Tibial nerve (tissue), 4 donors: Measurements from ENCODE around the gene RPS6KL1. TPM values are rescaled to one million over a fixed set of nuclear protein-coding genes. Genes with fewer than 3 reads are reported as not detected.

Experiments
- DNase-seq, 2 donors: peaks; one replicate each; pipeline ENCODE4 v3.0.0-alpha.2; 2019; ENCODE audit warnings: low spot score in 2 of 2
- H3K27ac ChIP-seq, 4 donors: fragments of 200-600 bp; sonication (generic) in 3 of 4; one replicate each; pipeline ENCODE4 v1.5.1; 2017 to 2019; ENCODE audit warnings: mild to moderate bottlenecking in 1 of 4
- H3K27me3 ChIP-seq, 2 donors: fragments of 200-600 bp; sonication (generic) in 1 of 2; one replicate each; pipeline versions ENCODE4 v1.5.1 to v1.6.0; 2017 to 2019
- H3K36me3 ChIP-seq, 3 donors: fragments of 200-600 bp; sonication (generic); one replicate each; pipeline ENCODE4 v1.5.1; 2018 to 2019
- H3K4me1 ChIP-seq, 4 donors: fragments of 200-600 bp; sonication (generic) in 3 of 4; one replicate each; pipeline ENCODE4 v1.5.1; 2017 to 2019
- H3K4me3 ChIP-seq, 4 donors: fragments of 200-600 bp; sonication (generic) in 3 of 4; one replicate each; pipeline ENCODE4 v1.5.1; 2017 to 2019; ENCODE audit warnings: mild to moderate bottlenecking in 1 of 4, moderate library complexity in 1 of 4
- H3K9me3 ChIP-seq, 4 donors: fragments of 200-600 bp; sonication (generic) in 3 of 4; one replicate each; pipeline ENCODE4 v1.5.1; 2017 to 2019
- EP300 ChIP-seq, 2 donors: sonication (generic); formaldehyde crosslinking; IDR thresholded peaks; one replicate each; pipeline ENCODE4 v1.6.1; 2017; ENCODE audit warnings: antibody characterized with exemption in 2 of 2, mild to moderate bottlenecking in 1 of 2
- POLR2A ChIP-seq, 2 donors: fragments of 450-650 bp; IDR thresholded peaks; one replicate each; pipeline ENCODE4 v1.6.1; 2017; ENCODE audit warnings: antibody characterized with exemption in 2 of 2, mild to moderate bottlenecking in 2 of 2, moderate library complexity in 2 of 2
- WGBS, 2 donors: methylation state at CpG; one replicate each; pipeline ENCODE4 v1.1.5; 2018; 5-methylcytosine and 5-hydroxymethylcytosine counted together
- total RNA-seq, 4 donors: library from RNA; depleted of rRNA; stranded (reverse); fragments of >200 nt; gene quantifications; one replicate each; pipeline ENCODE4 v1.1.0, GENCODE V29; 2016
- TF ChIP-seq, protein P1 (sequence below), 5 experiments: fragments of 200-600 bp in 3 of 5; fragments of 450-650 bp in 2 of 5; sonication (generic) in 3 of 5; IDR thresholded peaks; one replicate each; pipeline ENCODE4 v1.5.1; 2016 to 2019; ENCODE audit warnings: antibody characterized with exemption in 5 of 5, mild to moderate bottlenecking in 3 of 5, moderate library complexity in 2 of 5

The RPS6KL1 gene
- total RNA-seq, 4 donors from 2014 or later, result 2.0 to 20.7 (median 7.7) TPM

DNA sequence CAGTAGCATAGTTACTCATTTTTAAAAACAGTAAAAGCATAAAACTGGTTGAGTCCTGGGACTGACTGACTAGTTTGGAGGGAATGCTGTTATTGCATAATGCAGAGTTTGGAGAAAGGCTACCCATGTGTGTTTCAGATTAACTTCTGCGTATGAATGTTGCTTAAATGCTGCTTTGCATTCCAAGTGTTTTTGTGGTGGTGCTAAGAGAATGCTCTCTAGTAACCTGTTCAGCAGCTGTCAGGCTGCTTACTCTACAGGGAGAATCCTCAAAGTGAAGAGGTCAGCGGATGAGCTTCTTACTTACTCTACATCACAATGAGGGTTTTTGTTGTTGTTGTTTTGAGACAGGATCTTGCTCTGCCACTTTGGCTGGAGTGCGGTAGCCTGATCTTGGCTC is 37.1 kb downstream of the RPS6KL1 start:
- H3K9me3 ChIP-seq, result no peaks in the 10 kb centered on the region
- WGBS, 2 donors, result 40 to 42% methylated on average over 3 of the region's 3 CpGs
- H3K27ac ChIP-seq, result peak overlapping the region in 2 of 4 donors; percentile 62 to 67
- H3K27me3 ChIP-seq, result no peaks in the 10 kb centered on the region
- H3K4me1 ChIP-seq, result peaks cover 0 to 65% (median 37%) of the 10 kb centered on the region in 4 donors
- H3K4me3 ChIP-seq, result no peak overlapping the region
- H3K36me3 ChIP-seq, result peaks cover 0 to 29% (median 0%) of the 10 kb centered on the region in 3 donors
- peak in 1 of 2 donors; percentile 52 for DNase-seq
- TF ChIP-seq, protein P1, sequence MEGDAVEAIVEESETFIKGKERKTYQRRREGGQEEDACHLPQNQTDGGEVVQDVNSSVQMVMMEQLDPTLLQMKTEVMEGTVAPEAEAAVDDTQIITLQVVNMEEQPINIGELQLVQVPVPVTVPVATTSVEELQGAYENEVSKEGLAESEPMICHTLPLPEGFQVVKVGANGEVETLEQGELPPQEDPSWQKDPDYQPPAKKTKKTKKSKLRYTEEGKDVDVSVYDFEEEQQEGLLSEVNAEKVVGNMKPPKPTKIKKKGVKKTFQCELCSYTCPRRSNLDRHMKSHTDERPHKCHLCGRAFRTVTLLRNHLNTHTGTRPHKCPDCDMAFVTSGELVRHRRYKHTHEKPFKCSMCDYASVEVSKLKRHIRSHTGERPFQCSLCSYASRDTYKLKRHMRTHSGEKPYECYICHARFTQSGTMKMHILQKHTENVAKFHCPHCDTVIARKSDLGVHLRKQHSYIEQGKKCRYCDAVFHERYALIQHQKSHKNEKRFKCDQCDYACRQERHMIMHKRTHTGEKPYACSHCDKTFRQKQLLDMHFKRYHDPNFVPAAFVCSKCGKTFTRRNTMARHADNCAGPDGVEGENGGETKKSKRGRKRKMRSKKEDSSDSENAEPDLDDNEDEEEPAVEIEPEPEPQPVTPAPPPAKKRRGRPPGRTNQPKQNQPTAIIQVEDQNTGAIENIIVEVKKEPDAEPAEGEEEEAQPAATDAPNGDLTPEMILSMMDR (IDR thresholded peaks at IDR 0.05), result no peak
- TF ChIP-seq EP300 (IDR thresholded peaks at IDR 0.05), result peak in 1 of 2 donors; percentile 82

DNA sequence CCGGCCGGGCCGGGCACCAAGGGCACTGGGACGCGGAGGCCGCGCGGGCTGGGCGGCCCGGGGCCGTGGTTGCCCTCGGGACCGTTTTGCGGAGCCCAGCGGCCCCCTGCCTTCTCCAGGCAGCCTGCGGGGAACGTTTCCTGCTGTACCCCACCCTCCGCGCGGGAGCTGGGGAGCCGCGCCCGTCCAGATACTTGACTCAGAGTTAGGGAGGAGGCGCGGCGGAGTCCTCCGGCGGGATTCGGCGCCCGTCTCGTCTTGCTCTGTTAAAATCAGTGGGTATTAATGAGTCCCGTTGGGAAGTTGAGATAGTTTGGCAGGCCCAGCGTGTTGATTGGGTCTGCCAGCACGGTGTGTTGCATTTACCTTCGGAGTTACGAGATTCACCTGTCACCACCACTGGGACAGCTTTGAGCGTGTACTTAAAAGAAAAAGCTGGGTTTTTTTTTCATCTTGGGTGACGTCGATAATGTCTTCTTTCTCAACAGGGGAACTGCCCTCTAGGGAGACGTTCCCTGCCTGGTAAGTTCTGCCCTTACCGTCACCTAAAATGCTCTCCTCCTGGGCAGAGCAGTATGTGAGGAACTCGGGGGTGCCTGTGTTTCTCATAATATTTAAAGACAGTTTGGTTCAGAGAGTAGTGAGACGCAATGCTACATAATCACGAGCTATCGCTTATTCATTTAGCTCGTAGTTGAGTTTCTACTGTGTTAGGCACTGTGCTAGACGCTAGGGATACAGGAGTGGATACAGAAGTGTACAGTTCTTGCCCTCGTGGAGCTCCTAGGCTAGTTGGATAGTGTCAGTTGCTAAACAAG is 40.7 kb downstream of the RPS6KL1 start:
- TF ChIP-seq, protein P1 (IDR thresholded peaks at IDR 0.05), result no peak
- no peak for TF ChIP-seq EP300 (IDR thresholded peaks at IDR 0.05)
- TF ChIP-seq POLR2A (IDR thresholded peaks at IDR 0.05), result no peak
- Histone ChIP-seq H3K27ac (peak overlapping the region; percentile 93 to 98 (median 94)), H3K9me3 (no peaks in the 10 kb centered on the region), H3K36me3 (peaks cover 0 to 4% (median 0%) of the 10 kb centered on the region in 3 donors), H3K27me3 (no peaks in the 10 kb centered on the region), H3K4me1 (peaks cover 0 to 53% (median 38%) of the 10 kb centered on the region in 4 donors), H3K4me3 (peak overlapping the region; percentile 79 to 97 (median 84))
- WGBS, 2 donors, result 1 to 2% methylated on average over 17 to 38 of the region's 49 CpGs
- peak in 1 of 2 donors; percentile 22 for DNase-seq

DNA sequence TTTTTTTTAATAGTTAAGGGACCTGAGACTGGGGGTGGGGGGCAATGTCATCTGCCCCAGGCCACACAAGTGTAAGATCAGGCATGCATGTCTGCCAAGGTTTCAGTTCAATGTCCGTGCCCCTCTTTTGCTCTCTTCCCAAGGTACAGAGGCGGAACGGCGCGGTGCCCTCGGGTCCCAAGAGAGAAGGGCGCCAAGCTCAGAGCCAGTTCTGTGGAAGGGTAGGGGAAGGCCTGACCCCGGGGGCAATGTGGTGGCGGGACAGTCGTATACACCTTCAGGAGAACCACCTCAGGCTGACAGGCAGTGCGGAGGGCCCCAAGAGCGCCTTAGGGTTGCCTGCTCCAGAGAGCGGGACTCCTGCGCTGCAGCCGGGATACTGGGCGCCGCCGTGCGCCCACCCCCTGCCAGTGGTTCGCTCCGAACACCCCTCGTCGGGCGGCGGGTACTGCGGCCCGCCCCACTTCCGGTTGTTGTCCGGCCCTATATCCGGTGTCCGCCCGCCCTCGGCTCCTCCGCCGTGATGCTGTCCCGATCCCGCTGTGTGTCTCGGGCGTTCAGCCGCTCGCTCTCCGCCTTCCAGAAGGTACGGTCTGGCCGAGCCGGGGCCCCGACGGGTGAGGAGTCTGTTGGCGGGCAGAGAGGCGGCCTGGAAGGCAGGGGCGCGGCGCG is 41.5 kb downstream of the RPS6KL1 start, which contains the start of gene DLST:
Gene DLST (plus strand): TSS at position 486 of the 672 bp plus-strand sequence. CDS start 38 bp downstream, at position 524.
- no peaks in the 10 kb centered on the region for H3K36me3 ChIP-seq
- H3K27ac ChIP-seq, result peak within 1 kb of the TSS; percentile 93 to 98 (median 94)
- TF ChIP-seq, protein P1 (IDR thresholded peaks at IDR 0.05), result peak in 2 of 5 experiments; percentile 51 to 52
- TF ChIP-seq EP300 (IDR thresholded peaks at IDR 0.05), result peak; percentile 80 to 94
- TF ChIP-seq POLR2A (IDR thresholded peaks at IDR 0.05), result peak; percentile 63 to 79
- no peaks in the 10 kb centered on the region for H3K9me3 ChIP-seq
- DNase-seq, result peak; percentile 76 to 78
- H3K4me1 ChIP-seq, result peaks cover 0 to 45% (median 37%) of the 10 kb centered on the region in 4 donors
- peak within 1 kb of the TSS; percentile 79 to 97 (median 84) for H3K4me3 ChIP-seq
- H3K27me3 ChIP-seq, result no peaks in the 10 kb centered on the region
- 1% methylated on average over 37 to 47 of the region's 53 CpGs for WGBS, 2 donors

DNA sequence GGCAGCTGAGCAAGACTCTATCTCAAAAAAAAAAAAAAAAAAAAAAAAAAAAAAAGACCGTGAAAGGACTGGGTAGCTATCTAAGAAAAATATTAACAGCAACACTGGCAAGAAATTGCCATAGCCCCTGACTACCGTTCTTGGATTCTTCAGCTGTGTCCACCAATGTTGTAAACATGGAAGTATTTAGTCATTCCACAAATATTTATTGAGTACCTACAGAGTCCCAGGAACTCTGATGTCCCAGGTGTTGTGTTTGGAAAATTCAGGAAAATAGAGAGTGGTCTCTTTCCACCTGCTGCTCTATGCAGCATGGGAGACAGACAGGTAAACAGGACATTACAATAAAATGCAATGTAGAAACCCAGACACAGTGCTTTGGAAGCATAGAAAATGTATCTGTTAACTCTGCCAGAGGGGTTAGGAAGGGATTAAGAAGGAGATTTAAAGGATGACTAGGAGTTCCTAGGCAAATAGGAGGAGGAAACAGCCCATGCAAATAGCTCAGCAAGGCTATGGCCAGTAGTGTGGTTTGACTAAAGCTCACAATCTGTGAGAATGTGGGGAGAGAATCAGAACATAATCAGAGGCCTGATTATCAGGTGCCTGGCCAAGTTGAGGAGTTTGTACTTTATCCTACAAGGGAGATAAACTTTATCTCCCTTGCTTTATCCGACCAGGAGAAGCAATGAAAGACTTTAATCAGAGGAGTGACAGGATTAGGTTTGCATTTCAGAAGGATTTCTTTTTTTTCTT is 43.5 kb downstream of the RPS6KL1 start:
- Histone ChIP-seq H3K4me1 (peaks cover 0 to 27% (median 22%) of the 10 kb centered on the region in 4 donors), H3K4me3 (no peak overlapping the region), H3K27ac (no peak overlapping the region), H3K9me3 (no peaks in the 10 kb centered on the region), H3K27me3 (no peaks in the 10 kb centered on the region), H3K36me3 (no peaks in the 10 kb centered on the region)
- DNase-seq, result no peak
- 77 to 81% methylated on average over 3 of the region's 3 CpGs for WGBS, 2 donors
- TF ChIP-seq EP300 (IDR thresholded peaks at IDR 0.05), result no peak
- TF ChIP-seq, protein P1 (IDR thresholded peaks at IDR 0.05), result no peak
- no peak for TF ChIP-seq POLR2A (IDR thresholded peaks at IDR 0.05)
